HEK293 (cell line): ENCODE measurements around the gene BRD3OS.

Source experiments
- SETDB1 ChIP-seq: IDR thresholded peaks from one replicate; pipeline ENCODE4 v1.6.1; 2017; ENCODE audit warnings: mild to moderate bottlenecking, low read length, moderate library complexity, mixed read lengths; ENCODE audit not compliant: insufficient read length
- ZBTB26 ChIP-seq: fragments of 450-650 bp; formaldehyde crosslinking; optimal IDR thresholded peaks from 2 replicates; pipeline ENCODE3; 2016; ENCODE audit warnings: missing biosample characterization, mild to moderate bottlenecking, missing genetic modification characterization
- ZBTB8A ChIP-seq: fragments of 450-650 bp; formaldehyde crosslinking; IDR thresholded peaks from 2 replicates; pipeline ENCODE4 v1.5.1; 2016; ENCODE audit warnings: missing biosample characterization, missing genetic modification characterization
- ZFP41 ChIP-seq: fragments of 450-650 bp; formaldehyde crosslinking; IDR thresholded peaks from 2 replicates; pipeline ENCODE4 v1.5.1; 2016; ENCODE audit warnings: missing biosample characterization, missing genetic modification characterization, borderline replicate concordance
- ZNF138 ChIP-seq: fragments of 450-650 bp; formaldehyde crosslinking; IDR thresholded peaks from 2 replicates; pipeline ENCODE4 v1.5.1; 2016; ENCODE audit warnings: missing biosample characterization, missing genetic modification characterization, borderline replicate concordance
- ZNF266 ChIP-seq: fragments of 450-650 bp; formaldehyde crosslinking; IDR thresholded peaks from 2 replicates; pipeline ENCODE4 v1.5.1; 2016; ENCODE audit warnings: missing biosample characterization, missing genetic modification characterization, low read depth
- ZNF274 ChIP-seq, 2 experiments: fragments of 200-500 bp in 1 of 2; fragments of 450-650 bp in 1 of 2; sonication (Bioruptor generic) in 1 of 2; formaldehyde crosslinking in 1 of 2; IDR thresholded peaks; 2 replicates each; pipeline versions ENCODE4 v1.5.1 to v1.6.1; 2014 to 2016; ENCODE audit warnings: borderline replicate concordance in 1 of 2, inconsistent platforms in 1 of 2, low read length in 1 of 2, missing biosample characterization in 1 of 2, missing genetic modification characterization in 1 of 2
- ZNF473 ChIP-seq: fragments of 450-650 bp; formaldehyde crosslinking; IDR thresholded peaks from 2 replicates; pipeline ENCODE4 v1.5.1; 2017; ENCODE audit warnings: missing biosample characterization, missing genetic modification characterization
- ZNF621 ChIP-seq: fragments of 450-650 bp; formaldehyde crosslinking; IDR thresholded peaks from 2 replicates; pipeline ENCODE4 v1.5.1; 2017; ENCODE audit warnings: missing biosample characterization, missing genetic modification characterization
- ZSCAN18 ChIP-seq: fragments of 450-650 bp; formaldehyde crosslinking; IDR thresholded peaks from 2 replicates; pipeline ENCODE4 v1.5.1; 2016; ENCODE audit warnings: missing biosample characterization, missing genetic modification characterization
- TF ChIP-seq, protein P1 (sequence below): fragments of 450-650 bp; formaldehyde crosslinking; IDR thresholded peaks from 2 replicates; pipeline ENCODE4 v1.5.1; 2016; ENCODE audit warnings: missing biosample characterization, missing genetic modification characterization
- TF ChIP-seq, protein P2 (sequence below): fragments of 450-650 bp; formaldehyde crosslinking; IDR thresholded peaks from 2 replicates; pipeline ENCODE4 v1.5.1; 2016; ENCODE audit warnings: missing biosample characterization, missing genetic modification characterization
- TF ChIP-seq, protein P3 (sequence below): fragments of 450-650 bp; formaldehyde crosslinking; IDR thresholded peaks from 2 replicates; pipeline ENCODE4 v1.5.1; 2017; ENCODE audit warnings: missing biosample characterization, missing genetic modification characterization

GRCh38 chr9:134055981-134056461 lies 30.7 kb downstream of the BRD3OS start:
- TF ChIP-seq, protein P1, sequence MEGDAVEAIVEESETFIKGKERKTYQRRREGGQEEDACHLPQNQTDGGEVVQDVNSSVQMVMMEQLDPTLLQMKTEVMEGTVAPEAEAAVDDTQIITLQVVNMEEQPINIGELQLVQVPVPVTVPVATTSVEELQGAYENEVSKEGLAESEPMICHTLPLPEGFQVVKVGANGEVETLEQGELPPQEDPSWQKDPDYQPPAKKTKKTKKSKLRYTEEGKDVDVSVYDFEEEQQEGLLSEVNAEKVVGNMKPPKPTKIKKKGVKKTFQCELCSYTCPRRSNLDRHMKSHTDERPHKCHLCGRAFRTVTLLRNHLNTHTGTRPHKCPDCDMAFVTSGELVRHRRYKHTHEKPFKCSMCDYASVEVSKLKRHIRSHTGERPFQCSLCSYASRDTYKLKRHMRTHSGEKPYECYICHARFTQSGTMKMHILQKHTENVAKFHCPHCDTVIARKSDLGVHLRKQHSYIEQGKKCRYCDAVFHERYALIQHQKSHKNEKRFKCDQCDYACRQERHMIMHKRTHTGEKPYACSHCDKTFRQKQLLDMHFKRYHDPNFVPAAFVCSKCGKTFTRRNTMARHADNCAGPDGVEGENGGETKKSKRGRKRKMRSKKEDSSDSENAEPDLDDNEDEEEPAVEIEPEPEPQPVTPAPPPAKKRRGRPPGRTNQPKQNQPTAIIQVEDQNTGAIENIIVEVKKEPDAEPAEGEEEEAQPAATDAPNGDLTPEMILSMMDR (tag by site-specific recombination): no peak
- TF ChIP-seq ZFP41 (tag by site-specific recombination) (no peak), ZBTB8A (tag by site-specific recombination) (no peak), SETDB1 (no peak), ZSCAN18 (tag by site-specific recombination) (no peak), ZNF621 (no peak), ZBTB26 (tag by site-specific recombination) (no peak), ZNF473 (tag by site-specific recombination) (no peak), ZNF138 (tag by site-specific recombination) (no peak), ZNF274 (IDR thresholded peaks at IDR 0.05; ENCODE audit: low read length) (no peak), ZNF274 (tag by site-specific recombination; IDR thresholded peaks at IDR 0.05; ENCODE audit: borderline replicate concordance) (no peak), ZNF266 (no peak)
- TF ChIP-seq, protein P2, sequence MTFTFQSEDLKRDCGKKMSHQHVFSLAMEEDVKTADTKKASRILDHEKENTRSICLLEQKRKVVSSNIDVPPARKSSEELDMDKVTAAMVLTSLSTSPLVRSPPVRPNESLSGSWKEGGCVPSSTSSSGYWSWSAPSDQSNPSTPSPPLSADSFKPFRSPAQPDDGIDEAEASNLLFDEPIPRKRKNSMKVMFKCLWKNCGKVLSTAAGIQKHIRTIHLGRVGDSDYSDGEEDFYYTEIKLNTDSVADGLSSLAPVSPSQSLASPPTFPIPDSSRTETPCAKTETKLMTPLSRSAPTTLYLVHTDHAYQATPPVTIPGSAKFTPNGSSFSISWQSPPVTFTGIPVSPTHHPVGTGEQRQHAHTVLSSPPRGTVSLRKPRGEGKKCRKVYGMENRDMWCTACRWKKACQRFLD (tag by site-specific recombination): no peak
- TF ChIP-seq, protein P3, sequence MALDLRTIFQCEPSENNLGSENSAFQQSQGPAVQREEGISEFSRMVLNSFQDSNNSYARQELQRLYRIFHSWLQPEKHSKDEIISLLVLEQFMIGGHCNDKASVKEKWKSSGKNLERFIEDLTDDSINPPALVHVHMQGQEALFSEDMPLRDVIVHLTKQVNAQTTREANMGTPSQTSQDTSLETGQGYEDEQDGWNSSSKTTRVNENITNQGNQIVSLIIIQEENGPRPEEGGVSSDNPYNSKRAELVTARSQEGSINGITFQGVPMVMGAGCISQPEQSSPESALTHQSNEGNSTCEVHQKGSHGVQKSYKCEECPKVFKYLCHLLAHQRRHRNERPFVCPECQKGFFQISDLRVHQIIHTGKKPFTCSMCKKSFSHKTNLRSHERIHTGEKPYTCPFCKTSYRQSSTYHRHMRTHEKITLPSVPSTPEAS: no peak
